UCSD-AML1 (cell line): ENCODE results near the gene ERICH2.
A peak's percentile ranks its signal among the peaks of the same experiment; 100 is the strongest.

Source experiments
- DNase-seq: peaks from one replicate; lab custom pipeline; 2025; ENCODE audit not compliant: unreplicated experiment; lab: John Stamatoyannopoulos, UW

ERICH2 gene

DNA sequence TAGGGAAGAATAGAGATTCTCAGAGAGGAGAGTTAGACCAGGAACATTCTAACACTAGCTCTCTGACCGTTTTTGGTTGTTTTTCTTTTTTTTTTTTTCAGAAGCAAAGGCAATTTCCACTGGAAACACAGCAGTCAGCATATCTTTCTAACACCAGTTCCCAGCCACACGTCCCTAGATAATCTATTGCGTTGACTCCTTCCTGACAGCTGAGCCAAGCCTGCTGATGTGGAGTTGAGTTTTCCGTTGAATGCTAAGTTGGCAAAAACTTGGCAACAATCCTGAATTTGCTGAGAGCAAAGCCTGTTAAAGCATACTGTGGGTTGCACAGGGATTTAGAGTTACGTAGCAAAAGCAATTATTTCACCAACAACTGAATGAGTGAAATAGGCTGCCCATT is 65.8 kb downstream of the ERICH2 start:
- DNase-seq, result no peak

DNA sequence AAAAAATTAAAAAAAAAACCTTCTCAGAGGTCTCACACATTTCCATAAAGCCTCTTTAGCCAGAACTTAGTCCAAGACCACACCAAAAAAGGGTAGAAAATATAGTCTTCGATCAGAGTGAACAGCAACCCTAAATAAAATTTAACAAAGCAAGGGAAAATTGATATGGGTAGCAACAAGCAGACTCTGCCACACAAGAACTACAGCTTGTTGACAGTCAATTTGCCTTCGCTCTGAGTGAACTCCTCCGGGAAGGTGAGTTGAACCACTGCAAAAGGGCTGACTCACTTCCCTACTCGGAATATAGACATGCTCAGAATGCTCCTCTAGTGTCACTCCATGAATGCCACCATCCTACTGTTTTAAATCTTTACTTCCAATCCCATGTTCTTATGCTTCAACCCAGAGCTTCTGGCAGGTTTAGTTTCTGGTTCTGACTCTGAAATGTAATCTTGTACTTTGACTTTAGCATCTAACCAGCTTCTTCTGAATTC is 70.6 kb downstream of the ERICH2 start:
- DNase-seq, result no peak

DNA sequence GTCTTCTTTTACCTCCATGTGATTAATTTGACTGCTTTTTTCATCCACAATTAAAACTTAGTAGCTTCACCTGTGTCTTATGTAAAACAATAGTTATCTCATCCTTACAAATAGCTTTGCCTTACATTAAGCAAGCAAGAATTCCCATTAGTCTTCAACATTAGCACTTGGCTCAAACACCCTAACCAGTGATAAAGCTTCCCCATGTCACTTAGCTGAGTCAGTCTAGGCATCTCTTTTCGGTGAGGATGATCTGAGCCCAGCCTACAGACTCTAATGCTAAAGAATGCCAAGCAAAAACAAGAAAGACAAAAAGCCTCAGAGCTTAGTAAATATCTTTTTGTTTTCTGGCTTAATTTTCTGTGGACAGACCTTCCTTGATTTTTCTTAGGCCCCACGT is 72.6 kb downstream of the ERICH2 start:
- no peak for DNase-seq

DNA sequence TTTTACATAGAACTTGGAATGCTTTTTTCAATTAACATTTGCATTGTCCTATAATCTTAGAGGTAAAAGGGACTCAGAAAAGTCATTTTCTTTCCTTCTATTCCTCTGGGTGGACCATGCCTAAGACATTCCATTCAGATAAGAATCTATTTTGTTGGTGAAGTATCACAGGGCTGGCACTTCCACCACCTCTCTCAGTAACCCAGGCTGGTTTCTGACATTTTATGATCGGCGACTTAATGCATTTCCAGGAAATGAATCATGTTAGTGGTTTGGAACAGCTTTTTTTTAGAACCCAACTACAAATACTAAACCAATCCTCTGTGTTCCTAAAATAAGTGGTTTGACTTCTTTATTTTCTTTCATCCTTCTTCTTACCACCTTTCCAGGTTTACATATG is 73.5 kb downstream of the ERICH2 start:
- DNase-seq, result peak; percentile 18

DNA sequence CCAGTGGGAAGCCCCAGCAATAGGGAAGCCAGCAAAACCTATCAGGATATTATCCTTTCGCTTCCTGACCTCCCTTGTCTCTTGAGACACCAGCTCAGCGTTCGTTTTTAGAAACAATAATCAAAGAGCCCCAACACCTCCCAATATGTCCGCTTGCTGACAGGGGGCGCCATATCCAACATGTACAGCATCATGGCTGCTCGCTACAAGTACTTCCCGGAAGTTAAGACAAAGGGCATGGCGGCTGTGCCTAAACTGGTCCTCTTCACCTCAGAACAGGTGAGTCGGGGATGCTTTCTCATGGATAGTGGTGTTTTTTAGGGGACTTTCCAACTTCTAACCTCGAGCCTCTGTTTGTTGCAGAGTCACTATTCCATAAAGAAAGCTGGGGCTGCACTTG is 75.2 kb downstream of the ERICH2 start:
- DNase-seq, result no peak

DNA sequence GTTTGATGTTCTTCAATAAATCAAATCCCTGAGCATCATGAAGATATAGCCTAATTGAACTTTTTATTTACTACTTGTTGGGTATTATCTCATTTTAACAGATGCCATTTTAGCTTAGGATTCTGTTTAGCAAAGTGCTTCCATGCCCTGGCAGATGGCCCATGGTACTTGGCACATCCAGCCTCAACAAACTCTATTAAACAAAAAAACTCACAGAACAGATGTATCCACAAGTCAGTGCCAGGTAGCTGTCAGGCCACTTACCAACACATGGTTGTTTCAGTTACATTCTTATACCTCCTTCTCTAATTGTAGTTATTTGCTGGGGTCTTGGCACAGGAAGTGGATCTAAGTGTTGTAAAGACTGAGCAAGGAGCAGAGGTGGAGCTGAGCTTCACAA is 76.1 kb downstream of the ERICH2 start:
- no peak for DNase-seq

DNA sequence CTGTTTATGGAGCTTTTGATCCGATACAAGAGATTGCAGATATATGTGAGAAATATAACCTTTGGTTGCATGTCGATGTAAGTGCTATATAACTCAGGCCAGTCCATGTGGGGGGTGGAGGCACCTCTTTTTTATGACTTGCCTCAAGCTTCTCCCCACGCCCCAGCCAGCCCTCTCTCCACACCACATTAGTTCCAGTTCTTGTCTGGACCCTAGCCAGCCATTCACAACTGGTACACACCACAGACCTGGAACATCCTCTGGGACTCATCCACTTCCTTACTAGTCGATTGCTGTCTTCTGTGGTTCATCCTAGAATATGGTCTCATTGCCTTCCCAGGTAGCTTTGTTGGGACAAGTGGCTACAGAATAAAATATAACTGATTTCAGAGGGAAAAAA is 77.5 kb downstream of the ERICH2 start:
- DNase-seq, result no peak
